Esophagus muscularis mucosa (tissue), 4 donors: Measurements from ENCODE around the gene SLC39A1. TPM values are rescaled to one million over a fixed set of nuclear protein-coding genes. Genes with fewer than 3 reads are reported as not detected.

Experiments used
- DNase-seq: peaks from one replicate; pipeline ENCODE4 v3.0.0-alpha.2; 2017; ENCODE audit errors: extremely low spot score
- H3K27ac ChIP-seq, 4 donors: fragments of 200-600 bp; sonication (generic); replicated peaks in 1 of 4; 1 replicate in 3 of 4; 2 replicates in 1 of 4; pipeline ENCODE4 v1.5.1; 2016 to 2019; ENCODE audit warnings: mild to moderate bottlenecking in 1 of 4
- H3K27me3 ChIP-seq, 4 donors: fragments of 200-600 bp; sonication (generic); one replicate each; pipeline versions ENCODE4 v1.5.1 to v1.6.0; 2016 to 2019
- H3K36me3 ChIP-seq, 4 donors: fragments of 200-600 bp; sonication (generic); one replicate each; pipeline ENCODE4 v1.5.1; 2016 to 2019
- H3K4me1 ChIP-seq, 4 donors: fragments of 200-600 bp; sonication (generic); one replicate each; pipeline ENCODE4 v1.5.1; 2016 to 2019
- H3K4me3 ChIP-seq, 4 donors: fragments of 200-600 bp; sonication (generic); 1 replicate in 2 of 4; 2 replicates in 2 of 4; pipeline ENCODE4 v1.5.1; 2016 to 2019; ENCODE audit warnings: mild to moderate bottlenecking in 4 of 4, moderate library complexity in 1 of 4
- H3K9me3 ChIP-seq, 4 donors: fragments of 200-600 bp; sonication (generic); 1 replicate in 3 of 4; 2 replicates in 1 of 4; pipeline ENCODE4 v1.5.1; 2016 to 2019
- EP300 ChIP-seq: sonication (generic); formaldehyde crosslinking; IDR thresholded peaks from one replicate; pipeline ENCODE4 v1.6.1; 2017; ENCODE audit warnings: antibody characterized with exemption
- POLR2A ChIP-seq: fragments of 450-650 bp; IDR thresholded peaks from one replicate; pipeline ENCODE4 v1.6.1; 2017; ENCODE audit warnings: antibody characterized with exemption, moderate library complexity, mild to moderate bottlenecking, low read depth
- POLR2AphosphoS5 ChIP-seq, 2 donors: sonication (generic); formaldehyde crosslinking; IDR thresholded peaks; one replicate each; pipeline ENCODE4 v1.6.1; 2017; ENCODE audit warnings: antibody characterized with exemption in 2 of 2
- WGBS: methylation state at CpG from one replicate; pipeline ENCODE4 v1.1.5; 2018; 5-methylcytosine and 5-hydroxymethylcytosine counted together
- intact Hi-C: fragments of 100-400 bp; cut with DNase I; formaldehyde crosslinking; loops from one replicate; pipeline ENCODE4 v1.15.1; 2023
- total RNA-seq, 4 donors: library from RNA; depleted of rRNA; stranded (reverse); fragments of >200 nt; gene quantifications; one replicate each; pipeline versions ENCODE4 v1.1.0 to v1.2.1, GENCODE V29; 2016
- TF ChIP-seq, protein P1 (sequence below), 3 experiments: fragments of 200-600 bp in 2 of 3; fragments of 450-650 bp in 1 of 3; sonication (generic) in 2 of 3; IDR thresholded peaks; one replicate each; pipeline ENCODE4 v1.5.1; 2017 to 2019; ENCODE audit warnings: antibody characterized with exemption in 3 of 3, mild to moderate bottlenecking in 2 of 3, moderate library complexity in 1 of 3

The SLC39A1 gene
- total RNA-seq, 4 donors from 2014 or later, result 74.3 to 114 (median 104) TPM

DNA sequence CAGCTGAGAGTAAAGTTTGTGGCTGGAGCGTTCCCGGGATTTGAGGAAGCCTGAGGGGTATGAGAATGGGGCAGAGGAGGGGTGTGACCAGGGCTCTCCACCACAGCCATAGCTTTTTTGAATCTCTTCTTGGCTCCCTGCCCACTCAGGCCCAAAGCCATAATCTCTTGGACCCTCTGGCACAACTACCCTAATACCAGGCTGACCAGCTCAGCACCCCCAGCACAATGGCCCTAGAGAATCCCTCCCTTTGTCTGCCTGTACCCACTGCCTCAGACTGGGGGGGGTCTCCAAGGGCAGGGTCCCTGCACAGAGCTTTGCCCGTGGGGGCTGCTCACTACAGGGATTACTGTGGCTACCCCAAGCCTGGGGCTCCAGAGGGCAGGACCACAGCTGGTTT, 24.3 kb downstream of the SLC39A1 start:
- intact Hi-C loops, result no loop called here
- no peak overlapping the region for H3K4me3 ChIP-seq
- H3K27me3 ChIP-seq, result no peaks in the 10 kb centered on the region
- WGBS, result 79% methylated on average over 3 of the region's 3 CpGs
- peaks cover 47 to 100% (median 90%) of the 10 kb centered on the region in 4 donors for H3K36me3 ChIP-seq
- peaks cover 2 to 9% (median 6%) of the 10 kb centered on the region in 4 donors for H3K4me1 ChIP-seq
- DNase-seq, result no peak
- no peak overlapping the region for H3K27ac ChIP-seq
- H3K9me3 ChIP-seq, result no peaks in the 10 kb centered on the region
- TF ChIP-seq EP300 (no peak), POLR2AphosphoS5 (IDR thresholded peaks at IDR 0.05) (no peak), POLR2A (no peak)
- TF ChIP-seq, protein P1, sequence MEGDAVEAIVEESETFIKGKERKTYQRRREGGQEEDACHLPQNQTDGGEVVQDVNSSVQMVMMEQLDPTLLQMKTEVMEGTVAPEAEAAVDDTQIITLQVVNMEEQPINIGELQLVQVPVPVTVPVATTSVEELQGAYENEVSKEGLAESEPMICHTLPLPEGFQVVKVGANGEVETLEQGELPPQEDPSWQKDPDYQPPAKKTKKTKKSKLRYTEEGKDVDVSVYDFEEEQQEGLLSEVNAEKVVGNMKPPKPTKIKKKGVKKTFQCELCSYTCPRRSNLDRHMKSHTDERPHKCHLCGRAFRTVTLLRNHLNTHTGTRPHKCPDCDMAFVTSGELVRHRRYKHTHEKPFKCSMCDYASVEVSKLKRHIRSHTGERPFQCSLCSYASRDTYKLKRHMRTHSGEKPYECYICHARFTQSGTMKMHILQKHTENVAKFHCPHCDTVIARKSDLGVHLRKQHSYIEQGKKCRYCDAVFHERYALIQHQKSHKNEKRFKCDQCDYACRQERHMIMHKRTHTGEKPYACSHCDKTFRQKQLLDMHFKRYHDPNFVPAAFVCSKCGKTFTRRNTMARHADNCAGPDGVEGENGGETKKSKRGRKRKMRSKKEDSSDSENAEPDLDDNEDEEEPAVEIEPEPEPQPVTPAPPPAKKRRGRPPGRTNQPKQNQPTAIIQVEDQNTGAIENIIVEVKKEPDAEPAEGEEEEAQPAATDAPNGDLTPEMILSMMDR (IDR thresholded peaks at IDR 0.05), result no peak

DNA sequence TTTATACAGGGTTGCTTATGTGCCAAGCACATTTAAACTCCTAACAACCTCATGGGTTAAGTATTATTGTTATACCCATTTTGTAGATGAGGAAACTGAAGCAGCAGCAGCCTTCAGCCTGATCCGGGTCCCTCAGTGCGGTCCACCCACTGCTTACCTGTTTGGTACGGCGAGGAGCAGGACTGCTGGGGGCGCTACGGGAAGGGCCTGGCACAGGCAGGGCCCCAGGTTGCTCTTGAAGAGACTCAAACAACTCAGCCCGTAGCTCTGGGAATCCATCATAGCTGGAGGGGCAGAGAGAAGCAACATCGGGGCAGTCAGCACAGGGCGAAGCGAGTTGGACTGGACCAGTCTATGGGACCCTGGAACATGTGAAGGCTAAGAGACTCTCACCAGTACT, 26.0 kb downstream of the SLC39A1 start:
- TF ChIP-seq, protein P1 (IDR thresholded peaks at IDR 0.05), result no peak
- TF ChIP-seq POLR2A, result no peak
- no peak for TF ChIP-seq POLR2AphosphoS5 (IDR thresholded peaks at IDR 0.05)
- Histone ChIP-seq H3K4me3 (no peak overlapping the region), H3K36me3 (peaks cover 63 to 100% (median 96%) of the 10 kb centered on the region in 4 donors), H3K27ac (no peak overlapping the region), H3K4me1 (no peaks in the 10 kb centered on the region), H3K27me3 (no peaks in the 10 kb centered on the region), H3K9me3 (no peaks in the 10 kb centered on the region)
- intact Hi-C loops, result no loop called here
- WGBS, result 99% methylated on average over 10 of the region's 10 CpGs
- no peak for DNase-seq

DNA sequence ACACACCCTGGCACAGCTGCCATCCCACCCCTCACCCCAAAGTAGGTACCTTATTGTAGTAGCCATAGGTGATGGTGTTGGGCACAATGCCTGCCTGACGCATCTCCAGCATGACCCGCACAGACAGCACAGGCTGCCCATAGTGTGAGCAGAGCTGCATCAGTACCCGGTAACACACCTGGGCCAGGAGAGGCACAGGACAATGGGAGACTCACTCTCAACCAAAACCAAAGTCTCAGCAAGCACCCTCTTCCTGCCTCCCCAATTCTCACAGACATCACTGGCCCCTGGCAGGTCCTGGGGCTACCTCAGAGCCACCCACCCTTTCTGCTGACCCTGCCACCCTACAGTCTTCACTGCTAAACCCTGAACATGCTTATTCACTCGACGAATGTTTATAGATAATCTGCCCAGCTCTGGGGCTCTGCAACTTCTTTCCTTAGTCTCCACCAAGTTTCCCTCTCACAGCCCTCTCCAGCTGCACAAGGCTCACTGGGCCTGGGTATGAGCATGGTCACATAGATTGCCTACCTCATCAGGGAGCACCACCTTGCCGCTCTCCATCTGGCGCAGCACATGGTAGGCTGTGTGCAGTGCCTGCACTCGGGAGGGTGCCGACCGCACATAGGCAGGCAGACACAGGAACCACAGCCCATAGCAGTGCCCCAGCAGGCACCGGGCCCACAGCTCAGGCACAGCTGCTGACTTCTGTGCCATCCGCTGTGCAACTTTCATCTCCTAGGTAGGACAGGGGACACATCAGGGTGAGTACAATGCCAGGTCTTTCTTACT, 27.1 kb downstream of the SLC39A1 start:
- peaks cover 64 to 100% (median 94%) of the 10 kb centered on the region in 4 donors for H3K36me3 ChIP-seq
- no peaks in the 10 kb centered on the region for H3K9me3 ChIP-seq
- H3K27me3 ChIP-seq, result no peaks in the 10 kb centered on the region
- no peak overlapping the region for H3K4me3 ChIP-seq
- intact Hi-C loops, result no loop called here
- WGBS, result 99% methylated on average over 12 of the region's 12 CpGs
- TF ChIP-seq EP300 (no peak), POLR2AphosphoS5 (IDR thresholded peaks at IDR 0.05) (no peak), POLR2A (no peak)
- TF ChIP-seq, protein P1 (IDR thresholded peaks at IDR 0.05), result no peak
- H3K4me1 ChIP-seq, result no peaks in the 10 kb centered on the region
- DNase-seq, result no peak
- H3K27ac ChIP-seq, result no peak overlapping the region

DNA sequence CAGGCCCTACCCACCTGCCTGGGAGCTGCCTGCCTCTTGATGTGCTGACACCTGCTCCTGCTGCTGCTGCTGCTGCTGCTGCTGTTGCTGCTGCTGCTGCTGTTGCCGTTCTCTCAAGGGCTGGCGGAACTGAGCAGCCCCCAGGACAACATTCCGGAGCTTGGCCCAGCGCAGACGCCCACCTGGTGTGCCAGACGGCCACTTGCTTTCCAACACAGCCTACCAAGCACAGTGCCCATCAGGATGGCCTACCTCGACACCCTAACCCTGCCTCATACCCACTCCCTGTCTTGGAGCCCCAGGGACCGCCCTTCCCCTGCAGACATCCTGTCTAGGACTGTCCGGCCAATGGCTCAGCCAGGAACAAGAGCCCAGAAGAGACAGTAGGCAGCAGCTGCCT, 28.6 kb downstream of the SLC39A1 start:
- Histone ChIP-seq H3K36me3 (peaks cover 64 to 100% (median 94%) of the 10 kb centered on the region in 4 donors), H3K27me3 (no peaks in the 10 kb centered on the region), H3K4me1 (no peaks in the 10 kb centered on the region), H3K4me3 (no peak overlapping the region), H3K27ac (no peak overlapping the region), H3K9me3 (no peaks in the 10 kb centered on the region)
- intact Hi-C loops, result no loop called here
- 90% methylated on average over 9 of the region's 9 CpGs for WGBS
- TF ChIP-seq, protein P1 (IDR thresholded peaks at IDR 0.05), result no peak
- TF ChIP-seq POLR2AphosphoS5 (IDR thresholded peaks at IDR 0.05) (no peak), EP300 (no peak), POLR2A (no peak)
- DNase-seq, result no peak

DNA sequence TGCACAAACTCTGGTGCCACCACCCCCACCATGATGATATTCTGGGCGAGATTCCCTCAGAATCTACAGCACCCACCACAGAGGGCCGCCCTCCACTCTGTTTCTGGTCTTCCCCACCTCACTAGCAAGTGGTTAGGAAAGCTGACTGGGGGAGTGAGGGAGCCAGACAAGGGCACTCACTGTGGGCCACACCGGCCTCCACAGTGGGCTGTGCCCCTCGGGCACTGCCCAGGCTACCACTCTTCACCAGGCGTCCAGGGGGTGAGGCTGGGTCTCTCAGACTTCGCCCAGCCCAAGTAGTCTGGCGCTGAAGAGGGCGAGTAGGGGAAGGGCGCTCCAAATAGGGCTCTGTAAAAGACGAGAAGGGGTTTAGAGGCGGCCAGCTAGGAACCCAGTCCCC, 29.4 kb downstream of the SLC39A1 start:
- Histone ChIP-seq H3K36me3 (peaks cover 59 to 100% (median 90%) of the 10 kb centered on the region in 4 donors), H3K27me3 (no peaks in the 10 kb centered on the region), H3K9me3 (no peaks in the 10 kb centered on the region), H3K4me1 (peaks cover 0 to 1% (median 0%) of the 10 kb centered on the region in 4 donors), H3K27ac (no peak overlapping the region), H3K4me3 (no peak overlapping the region)
- TF ChIP-seq EP300 (no peak), POLR2A (no peak), POLR2AphosphoS5 (IDR thresholded peaks at IDR 0.05) (no peak)
- TF ChIP-seq, protein P1 (IDR thresholded peaks at IDR 0.05), result no peak
- DNase-seq, result no peak
- WGBS, result 96% methylated on average over 11 of the region's 11 CpGs
- intact Hi-C loops, result no loop called here
